ENCODE data around the gene BCL2L2.

Gene BCL2L2

DNA sequence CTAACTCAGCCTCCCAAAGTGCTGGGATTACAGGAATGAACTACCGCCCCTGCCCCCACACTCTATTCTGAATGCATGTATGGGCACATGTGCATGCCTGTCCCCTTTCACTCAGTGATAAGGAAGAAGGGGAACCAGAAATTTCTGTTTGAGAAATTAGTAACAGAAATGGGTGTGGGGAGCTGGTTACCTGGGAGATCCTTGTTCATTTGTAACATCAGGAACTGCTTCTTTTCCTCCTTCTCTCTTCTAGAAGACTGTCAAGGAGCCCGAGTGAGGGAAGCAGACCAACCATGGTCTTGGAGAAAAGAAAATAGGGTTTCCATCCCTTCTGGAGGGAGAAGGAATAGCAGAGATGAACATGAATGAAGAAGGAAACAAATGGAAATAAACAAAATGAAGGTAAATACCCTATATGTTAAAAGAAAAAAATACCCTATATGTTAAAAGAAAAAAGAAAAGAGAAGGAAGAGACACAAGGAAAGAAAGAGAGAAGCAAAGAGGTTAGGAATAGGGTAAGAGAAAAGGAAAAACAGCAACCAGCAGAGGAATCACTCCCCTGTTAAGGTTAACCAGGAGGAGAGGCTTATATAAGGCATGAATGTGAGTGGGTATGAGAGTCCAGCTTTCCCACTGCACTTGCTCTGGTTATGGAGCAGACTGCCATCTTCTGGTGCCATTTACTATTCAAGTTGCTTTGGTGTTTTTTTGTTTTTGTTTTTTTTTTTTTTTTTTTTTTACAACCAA lies 7.2 kb upstream of the BCL2L2 start:
- no peak for DNase-seq (ENCODE audit: low read depth, low spot score)
- TF ChIP-seq, protein P1, sequence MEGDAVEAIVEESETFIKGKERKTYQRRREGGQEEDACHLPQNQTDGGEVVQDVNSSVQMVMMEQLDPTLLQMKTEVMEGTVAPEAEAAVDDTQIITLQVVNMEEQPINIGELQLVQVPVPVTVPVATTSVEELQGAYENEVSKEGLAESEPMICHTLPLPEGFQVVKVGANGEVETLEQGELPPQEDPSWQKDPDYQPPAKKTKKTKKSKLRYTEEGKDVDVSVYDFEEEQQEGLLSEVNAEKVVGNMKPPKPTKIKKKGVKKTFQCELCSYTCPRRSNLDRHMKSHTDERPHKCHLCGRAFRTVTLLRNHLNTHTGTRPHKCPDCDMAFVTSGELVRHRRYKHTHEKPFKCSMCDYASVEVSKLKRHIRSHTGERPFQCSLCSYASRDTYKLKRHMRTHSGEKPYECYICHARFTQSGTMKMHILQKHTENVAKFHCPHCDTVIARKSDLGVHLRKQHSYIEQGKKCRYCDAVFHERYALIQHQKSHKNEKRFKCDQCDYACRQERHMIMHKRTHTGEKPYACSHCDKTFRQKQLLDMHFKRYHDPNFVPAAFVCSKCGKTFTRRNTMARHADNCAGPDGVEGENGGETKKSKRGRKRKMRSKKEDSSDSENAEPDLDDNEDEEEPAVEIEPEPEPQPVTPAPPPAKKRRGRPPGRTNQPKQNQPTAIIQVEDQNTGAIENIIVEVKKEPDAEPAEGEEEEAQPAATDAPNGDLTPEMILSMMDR (IDR thresholded peaks at IDR 0.05; ENCODE audit: insufficient read depth, low read length, missing control alignments) = peak; percentile 44
- ChIA-PET POLR2A (no interaction called here), CTCF (interaction anchor here (1.9 to 20.5 kb wide), 5 partner anchors 10 to 222 kb away, joined by 7 to 300 read pairs (median 16); partner anchors contain the start of gene HOMEZ)
- no peak overlapping the region for H3K4me3 ChIP-seq (ENCODE audit: low read depth, low read length)

GRCh38 chr14:23299986-23300686 lies 6.5 kb upstream of the BCL2L2 start:
- TF ChIP-seq, protein P1 (IDR thresholded peaks at IDR 0.05; ENCODE audit: insufficient read depth, low read length, missing control alignments) = no peak
- POLR2A ChIA-PET = no interaction called here
- DNase-seq (ENCODE audit: low read depth, low spot score) = no peak
- peak overlapping the region; percentile 74 for H3K4me3 ChIP-seq (ENCODE audit: low read depth, low read length)
- CTCF ChIA-PET = interaction anchor here (0.6 to 20.5 kb wide), 17 partner anchors 11 to 1075 kb away, joined by 3 to 300 read pairs (median 8); partner anchors contain the start of genes HOMEZ and PABPN1

DNA sequence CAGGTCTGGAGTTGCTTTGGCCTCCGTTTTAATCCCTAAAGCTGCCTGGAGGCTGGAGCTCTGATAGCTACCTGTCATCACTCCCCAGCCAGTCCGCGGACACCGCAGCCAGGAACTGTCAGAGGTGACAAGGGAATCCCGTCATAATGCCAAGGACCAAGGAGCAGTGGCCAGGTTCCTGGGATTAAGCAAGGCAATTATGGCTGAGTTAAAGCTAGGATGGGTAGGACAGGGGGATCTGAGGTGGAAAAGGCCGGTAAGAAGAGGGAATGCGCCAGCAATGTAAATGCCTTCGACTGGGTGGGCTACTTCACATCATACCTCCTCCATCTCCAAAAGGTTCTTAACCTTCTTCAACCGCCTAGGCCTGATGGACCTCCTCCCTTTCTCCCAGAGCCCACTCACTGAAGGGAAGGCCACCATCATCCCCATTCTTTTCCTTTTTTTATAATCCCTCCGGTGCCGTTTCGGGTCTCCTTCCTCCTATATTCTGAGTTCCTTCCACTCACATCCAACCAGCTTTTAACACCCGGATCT lies 5.9 kb upstream of the BCL2L2 start:
- TF ChIP-seq, protein P1 (IDR thresholded peaks at IDR 0.05; ENCODE audit: insufficient read depth, low read length, missing control alignments) = no peak
- ChIA-PET CTCF (interaction anchor here (0.6 to 20.5 kb wide), 21 partner anchors 11 to 1075 kb away, joined by 3 to 300 read pairs (median 6); partner anchors contain the start of genes HOMEZ and PABPN1), POLR2A (interaction anchor here (1.0 to 2.7 kb wide), 3 partner anchors 12 to 20 kb away, joined by 3 to 34 read pairs (median 9); partner anchors contain the start of genes HOMEZ and PABPN1)
- H3K4me3 ChIP-seq (ENCODE audit: low read depth, low read length) = peak overlapping the region; percentile 74
- DNase-seq (ENCODE audit: low read depth, low spot score) = no peak

GRCh38 chr14:23301288-23301968 lies 5.2 kb upstream of the BCL2L2 start:
- H3K4me3 ChIP-seq (ENCODE audit: low read depth, low read length) = peak overlapping the region; percentile 74
- peak; percentile 78 for DNase-seq (ENCODE audit: low read depth, low spot score)
- TF ChIP-seq, protein P1 (IDR thresholded peaks at IDR 0.05; ENCODE audit: insufficient read depth, low read length, missing control alignments) = peak; percentile 81
- ChIA-PET CTCF (interaction anchor here (0.7 to 20.5 kb wide), 17 partner anchors 10 to 233 kb away, joined by 3 to 300 read pairs (median 8); partner anchors contain the start of genes HOMEZ and PABPN1), POLR2A (interaction anchor here (1.0 to 2.7 kb wide), 3 partner anchors 13 to 20 kb away, joined by 3 to 34 read pairs (median 9); partner anchors contain the start of genes HOMEZ and PABPN1)

GRCh38 chr14:23301969-23302289 lies 4.7 kb upstream of the BCL2L2 start:
- no peak for DNase-seq (ENCODE audit: low read depth, low spot score)
- CTCF ChIA-PET = interaction anchor here (0.8 to 20.5 kb wide), 14 partner anchors 10 to 181 kb away, joined by 3 to 300 read pairs (median 8); partner anchors contain the start of gene HOMEZ
- TF ChIP-seq, protein P1 (IDR thresholded peaks at IDR 0.05; ENCODE audit: insufficient read depth, low read length, missing control alignments) = no peak
- POLR2A ChIA-PET = interaction anchor here (1.0 to 2.7 kb wide), 3 partner anchors 13 to 19 kb away, joined by 3 to 34 read pairs (median 9); partner anchors contain the start of genes HOMEZ and PABPN1
- peak overlapping the region; percentile 68 for H3K4me3 ChIP-seq (ENCODE audit: low read depth, low read length)
